Stomach (tissue), 9 donors: ENCODE measurements around the gene RABGAP1. TPM values are rescaled to one million over a fixed set of nuclear protein-coding genes. Genes with fewer than 3 reads are reported as not detected.

Experiments used
- DNase-seq, 2 donors: peaks; one replicate each; pipeline versions ENCODE4 v3.0.0 to v3.0.0-alpha.2; 2013 to 2019
- H3K27ac ChIP-seq, 5 donors: fragments of 200-600 bp in 4 of 5; sonication (generic) in 4 of 5; one replicate each; pipeline ENCODE4 v1.5.1; 2013 to 2019; ENCODE audit warnings: mild to moderate bottlenecking in 1 of 5, moderate library complexity in 1 of 5
- H3K27me3 ChIP-seq, 3 donors: fragments of 200-600 bp; sonication (generic); one replicate each; pipeline ENCODE4 v1.5.1; 2017 to 2019; ENCODE audit warnings: mixed run types in 1 of 3
- H3K36me3 ChIP-seq, 4 donors: fragments of 200-600 bp; sonication (generic); 1 replicate in 3 of 4; 2 replicates in 1 of 4; pipeline ENCODE4 v1.5.1; 2016 to 2019
- H3K4me1 ChIP-seq, 4 donors: fragments of 200-600 bp; sonication (generic); one replicate each; pipeline ENCODE4 v1.5.1; 2016 to 2019
- H3K4me3 ChIP-seq, 4 donors: fragments of 200-600 bp; sonication (generic) in 3 of 4; one replicate each; pipeline ENCODE4 v1.5.1; 2016 to 2019; ENCODE audit warnings: mild to moderate bottlenecking in 1 of 4
- H3K9me3 ChIP-seq, 4 donors: fragments of 200-600 bp; sonication (generic); one replicate each; pipeline ENCODE4 v1.5.1; 2016 to 2019
- EP300 ChIP-seq: sonication (generic); formaldehyde crosslinking; IDR thresholded peaks from one replicate; pipeline ENCODE4 v1.6.1; 2017; ENCODE audit warnings: antibody characterized with exemption
- POLR2A ChIP-seq, 4 donors: fragments of 450-650 bp; IDR thresholded peaks; one replicate each; pipeline ENCODE4 v1.6.1; 2016; ENCODE audit warnings: antibody characterized with exemption in 4 of 4, control low read depth in 2 of 4, mild to moderate bottlenecking in 1 of 4, moderate library complexity in 1 of 4
- POLR2AphosphoS5 ChIP-seq, 3 donors: sonication (generic); formaldehyde crosslinking; IDR thresholded peaks; one replicate each; pipeline ENCODE4 v1.6.1; 2016; ENCODE audit warnings: antibody characterized with exemption in 3 of 3
- WGBS, 5 donors: extraction: QIAGEN DNeasy Blood & Tissue Kit in 3 of 5; methylation state at CpG; one replicate each; pipeline versions ENCODE4 v1.1.5 to v1.1.7; 2013 to 2018; 5-methylcytosine and 5-hydroxymethylcytosine counted together
- intact Hi-C: fragments of 100-400 bp; cut with DNase I; formaldehyde crosslinking; loops from one replicate; pipeline ENCODE4 v1.15.1; 2023; ENCODE audit warnings: low total_unique reads
- polyA plus RNA-seq, 3 donors: library from polyadenylated mRNA; stranded (reverse); fragments of 200-250 nt; gene quantifications; one replicate each; pipeline ENCODE4 v1.2.3, GENCODE V29; 2013
- total RNA-seq, 5 donors: library from RNA; depleted of rRNA; stranded (reverse); fragments of >200 nt; gene quantifications; one replicate each; pipeline versions ENCODE4 v1.1.0 to v1.2.3, GENCODE V29; 2014 to 2016
- TF ChIP-seq, protein P1 (sequence below), 7 experiments: fragments of 450-650 bp in 4 of 7; fragments of 200-600 bp in 3 of 7; sonication (generic) in 3 of 7; IDR thresholded peaks; one replicate each; pipeline ENCODE4 v1.5.1; 2016 to 2019; ENCODE audit warnings: antibody characterized with exemption in 7 of 7, control low read depth in 2 of 7, mild to moderate bottlenecking in 1 of 7
- donor health status: healthy with polysubstance abuse.
- donor health status: Bipolar disorder and iron deficiency.
- donor health status: healthy.

RABGAP1 gene
- total and polyA plus RNA-seq, 8 donors: 7.0 to 157 (median 33.0) TPM

DNA sequence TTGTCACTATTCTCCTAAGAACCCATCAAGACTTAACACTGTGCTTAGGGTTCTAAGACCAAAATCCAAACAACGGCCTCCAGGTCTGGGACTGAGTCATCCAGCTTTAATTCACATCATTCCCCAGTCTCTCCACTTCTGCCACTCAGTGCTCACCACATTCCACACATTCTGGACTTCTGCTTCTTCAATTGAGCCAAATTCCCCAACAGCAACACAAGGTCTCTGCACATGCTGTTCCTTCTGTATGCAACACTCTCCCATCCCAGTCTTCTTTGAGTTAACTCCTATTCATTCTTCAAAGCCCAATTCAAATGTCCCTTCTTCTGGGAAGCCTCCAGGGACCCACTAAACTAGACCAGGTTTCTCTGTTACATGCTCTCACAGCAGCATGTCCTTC is 190.4 kb downstream of the RABGAP1 start:
- 64 to 100% (median 91%) methylated on average over 1 of the region's 1 CpG for WGBS, 5 donors
- TF ChIP-seq, protein P1, sequence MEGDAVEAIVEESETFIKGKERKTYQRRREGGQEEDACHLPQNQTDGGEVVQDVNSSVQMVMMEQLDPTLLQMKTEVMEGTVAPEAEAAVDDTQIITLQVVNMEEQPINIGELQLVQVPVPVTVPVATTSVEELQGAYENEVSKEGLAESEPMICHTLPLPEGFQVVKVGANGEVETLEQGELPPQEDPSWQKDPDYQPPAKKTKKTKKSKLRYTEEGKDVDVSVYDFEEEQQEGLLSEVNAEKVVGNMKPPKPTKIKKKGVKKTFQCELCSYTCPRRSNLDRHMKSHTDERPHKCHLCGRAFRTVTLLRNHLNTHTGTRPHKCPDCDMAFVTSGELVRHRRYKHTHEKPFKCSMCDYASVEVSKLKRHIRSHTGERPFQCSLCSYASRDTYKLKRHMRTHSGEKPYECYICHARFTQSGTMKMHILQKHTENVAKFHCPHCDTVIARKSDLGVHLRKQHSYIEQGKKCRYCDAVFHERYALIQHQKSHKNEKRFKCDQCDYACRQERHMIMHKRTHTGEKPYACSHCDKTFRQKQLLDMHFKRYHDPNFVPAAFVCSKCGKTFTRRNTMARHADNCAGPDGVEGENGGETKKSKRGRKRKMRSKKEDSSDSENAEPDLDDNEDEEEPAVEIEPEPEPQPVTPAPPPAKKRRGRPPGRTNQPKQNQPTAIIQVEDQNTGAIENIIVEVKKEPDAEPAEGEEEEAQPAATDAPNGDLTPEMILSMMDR (IDR thresholded peaks at IDR 0.05): no peak
- TF ChIP-seq POLR2A (IDR thresholded peaks at IDR 0.05): no peak
- H3K36me3 ChIP-seq: peaks cover 6 to 65% (median 48%) of the 10 kb centered on the region in 4 donors

GRCh38 chr9:123131993-123132392 is 191.2 kb downstream of the RABGAP1 start:
- H3K27ac ChIP-seq: no peak overlapping the region
- no peaks in the 10 kb centered on the region for H3K4me1 ChIP-seq
- no peaks in the 10 kb centered on the region for H3K9me3 ChIP-seq
- no peak for DNase-seq
- intact Hi-C loops: no loop called here
- no peaks in the 10 kb centered on the region for H3K27me3 ChIP-seq
- H3K36me3 ChIP-seq: peaks cover 6 to 59% (median 46%) of the 10 kb centered on the region in 4 donors
- TF ChIP-seq POLR2A (IDR thresholded peaks at IDR 0.05) (no peak), EP300 (no peak), POLR2AphosphoS5 (IDR thresholded peaks at IDR 0.05) (no peak)
- TF ChIP-seq, protein P1 (IDR thresholded peaks at IDR 0.05): no peak
- H3K4me3 ChIP-seq: no peak overlapping the region

More for the DNA sequence above, 190.4 kb downstream of the RABGAP1 start:
- no peaks in the 10 kb centered on the region for H3K9me3 ChIP-seq
- no peak overlapping the region for H3K27ac ChIP-seq
- H3K4me3 ChIP-seq: no peak overlapping the region
- no peaks in the 10 kb centered on the region for H3K27me3 ChIP-seq
- no peak for DNase-seq
- H3K4me1 ChIP-seq: no peaks in the 10 kb centered on the region
- intact Hi-C loops: no loop called here

DNA sequence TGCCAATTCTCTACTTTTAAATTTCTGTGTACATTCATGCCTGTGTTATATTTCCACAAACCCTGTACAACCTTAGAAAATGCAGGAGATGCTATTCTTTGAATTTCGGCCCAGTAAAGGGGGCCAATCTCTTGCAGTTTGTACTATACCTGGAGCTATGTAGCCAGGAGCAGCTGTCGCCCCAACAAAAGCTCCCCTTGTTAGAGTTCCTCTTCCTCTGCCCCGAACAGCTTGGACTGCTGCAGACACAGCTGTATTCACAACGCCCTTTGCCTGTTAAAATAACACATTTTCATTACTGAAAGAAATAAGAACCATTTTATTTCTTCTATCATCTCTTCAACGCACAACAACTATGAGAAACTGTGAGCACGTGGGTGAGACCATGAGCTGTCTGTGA is 191.9 kb downstream of the RABGAP1 start:
- H3K27me3 ChIP-seq: no peaks in the 10 kb centered on the region
- DNase-seq: no peak
- 92 to 96% (median 94%) methylated on average over 6 of the region's 6 CpGs for WGBS, 5 donors
- intact Hi-C loops: no loop called here
- peaks cover 6 to 52% (median 42%) of the 10 kb centered on the region in 4 donors for H3K36me3 ChIP-seq
- no peaks in the 10 kb centered on the region for H3K9me3 ChIP-seq
- H3K27ac ChIP-seq: no peak overlapping the region
- no peak for TF ChIP-seq POLR2A (IDR thresholded peaks at IDR 0.05)
- no peak for TF ChIP-seq EP300
- TF ChIP-seq, protein P1 (IDR thresholded peaks at IDR 0.05): no peak
- no peak for TF ChIP-seq POLR2AphosphoS5 (IDR thresholded peaks at IDR 0.05)
- no peaks in the 10 kb centered on the region for H3K4me1 ChIP-seq
- H3K4me3 ChIP-seq: no peak overlapping the region

DNA sequence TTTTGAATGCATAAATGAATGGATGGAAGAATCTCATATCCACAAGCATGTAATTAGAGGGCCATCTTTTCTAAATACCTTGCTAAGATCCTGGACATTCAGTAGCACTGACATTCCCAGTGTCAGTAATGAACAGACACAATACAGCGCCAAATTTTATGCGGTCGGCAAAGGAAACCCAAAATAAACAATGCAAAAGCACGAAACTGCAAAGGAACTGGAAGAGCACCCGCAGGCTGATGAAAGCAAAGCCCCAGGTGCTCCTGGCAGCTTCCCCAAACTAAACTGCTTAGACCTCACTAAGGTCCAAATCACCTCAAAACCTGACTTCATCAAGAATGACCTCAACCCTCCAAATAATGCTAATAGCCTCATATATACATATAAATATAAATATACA is 194.6 kb downstream of the RABGAP1 start:
- WGBS, 5 donors: 83 to 94% (median 90%) methylated on average over 5 of the region's 5 CpGs

More for the DNA sequence above, 194.6 kb downstream of the RABGAP1 start:
- Histone ChIP-seq H3K9me3 (no peaks in the 10 kb centered on the region), H3K4me3 (no peak overlapping the region), H3K4me1 (no peaks in the 10 kb centered on the region), H3K27ac (no peak overlapping the region), H3K36me3 (peaks cover 6 to 36% (median 33%) of the 10 kb centered on the region in 4 donors), H3K27me3 (no peaks in the 10 kb centered on the region)
- intact Hi-C loops: no loop called here
- TF ChIP-seq POLR2AphosphoS5 (IDR thresholded peaks at IDR 0.05): no peak
- TF ChIP-seq, protein P1 (IDR thresholded peaks at IDR 0.05): no peak
- no peak for TF ChIP-seq POLR2A (IDR thresholded peaks at IDR 0.05)
- no peak for TF ChIP-seq EP300
- no peak for DNase-seq
